ENCODE data around the gene FN1. TPM values are rescaled to one million over a fixed set of nuclear protein-coding genes. Genes with fewer than 3 reads are reported as not detected.

Gene FN1
- total and polyA plus RNA-seq, 2 experiments from 2014 or later: 240 to 241 TPM

DNA sequence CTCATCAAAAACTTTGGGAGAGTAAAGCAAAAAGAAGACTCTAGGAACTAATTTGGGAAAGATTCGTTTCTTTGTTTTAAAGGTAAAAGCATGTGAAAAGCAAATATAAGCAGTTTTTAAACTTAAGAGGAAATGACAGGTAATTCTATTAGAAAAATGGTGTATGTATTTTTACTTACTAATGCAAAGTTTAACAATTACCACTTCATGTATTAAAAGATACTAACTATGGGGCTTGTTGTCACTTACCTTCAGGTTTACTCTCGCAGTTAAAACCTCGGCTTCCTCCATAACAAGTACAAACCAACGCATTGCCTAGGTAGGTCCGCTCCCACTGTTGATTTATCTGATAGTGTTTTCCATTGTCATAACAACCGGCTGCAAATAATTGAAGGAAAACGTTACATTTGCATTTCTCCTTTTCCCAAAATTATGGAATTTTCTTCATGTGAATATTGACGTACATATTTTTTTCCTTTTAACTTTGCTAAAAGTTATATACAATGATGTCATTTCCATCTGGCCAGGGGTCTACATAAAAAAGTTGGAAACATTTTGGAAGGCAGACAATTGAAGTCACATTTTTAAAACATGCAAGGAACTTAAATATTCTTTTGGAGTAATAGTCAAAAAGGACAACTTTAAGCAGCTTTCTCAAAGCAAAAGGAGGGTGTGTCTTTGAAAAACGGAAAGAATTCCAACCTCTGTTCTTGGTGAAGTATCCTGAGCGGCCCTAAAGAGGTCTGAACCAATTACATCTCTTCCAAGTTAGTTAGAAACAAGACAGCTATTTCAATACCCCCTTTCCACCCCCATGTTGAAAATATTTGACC is 1.2 kb downstream of the FN1 start:
- DNase-seq (ENCODE audit: low read depth in 1 of 2, low spot score in 1 of 2): peak in 1 of 2 donors; percentile 59
- H3K36me3 ChIP-seq: peaks cover 6% of the 10 kb centered on the region
- no peak for TF ChIP-seq CTCF (IDR thresholded peaks at IDR 0.05; ENCODE audit: low read depth, low read length)
- H3K27ac ChIP-seq: no peak overlapping the region
- H3K27me3 ChIP-seq: no peaks in the 10 kb centered on the region
- peaks cover 11% of the 10 kb centered on the region for H3K4me1 ChIP-seq (ENCODE audit: low read depth)
- no peaks in the 10 kb centered on the region for H3K9me3 ChIP-seq (ENCODE audit: low read depth)
- H3K4me3 ChIP-seq: peak overlapping the region; percentile 72

- Histone ChIP-seq H3K9me3 (ENCODE audit: low read depth) (no peaks in the 10 kb centered on the region), H3K4me3 (no peak overlapping the region), H3K27ac (no peak overlapping the region), H3K4me1 (ENCODE audit: low read depth) (peaks cover 11% of the 10 kb centered on the region), H3K27me3 (no peaks in the 10 kb centered on the region), H3K36me3 (peaks cover 19% of the 10 kb centered on the region)
- no peak for TF ChIP-seq CTCF (IDR thresholded peaks at IDR 0.05; ENCODE audit: low read depth, low read length)
- peak in 1 of 2 donors; percentile 68 for DNase-seq (ENCODE audit: low read depth in 1 of 2, low spot score in 1 of 2)
These were observed 2.9 kb downstream of the FN1 start for GRCh38 chr2:215432759-215433594.

- H3K27me3 ChIP-seq: no peaks in the 10 kb centered on the region
- no peak overlapping the region for H3K4me3 ChIP-seq
- peak in 1 of 2 donors; percentile 78 for DNase-seq (ENCODE audit: low read depth in 1 of 2, low spot score in 1 of 2)
- peaks cover 4% of the 10 kb centered on the region for H3K4me1 ChIP-seq (ENCODE audit: low read depth)
- H3K27ac ChIP-seq: no peak overlapping the region
- H3K36me3 ChIP-seq: peaks cover 26% of the 10 kb centered on the region
- TF ChIP-seq CTCF (IDR thresholded peaks at IDR 0.05; ENCODE audit: low read depth, low read length): no peak
- H3K9me3 ChIP-seq (ENCODE audit: low read depth): no peaks in the 10 kb centered on the region
These were observed 3.8 kb downstream of the FN1 start for GRCh38 chr2:215431778-215432758.

DNA sequence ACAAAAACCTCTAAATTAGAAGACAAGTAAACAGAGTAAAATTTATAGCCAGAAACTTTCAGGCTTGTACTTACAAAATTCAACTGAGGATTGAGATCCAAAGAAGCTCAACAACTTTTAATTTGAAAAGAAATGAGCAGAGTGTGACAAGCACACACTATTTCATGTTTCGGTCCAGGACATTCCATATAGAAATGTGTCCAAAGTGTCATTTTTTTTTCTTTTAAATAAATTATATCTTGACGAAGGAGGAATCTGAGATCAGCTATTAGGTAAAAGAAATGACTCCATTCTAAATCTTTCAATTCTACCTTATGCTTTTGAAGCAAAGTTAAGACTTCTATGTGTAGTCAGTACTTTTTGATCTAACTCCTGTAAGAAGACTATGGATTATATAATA is 4.6 kb downstream of the FN1 start:
- no peak for TF ChIP-seq CTCF (IDR thresholded peaks at IDR 0.05; ENCODE audit: low read depth, low read length)
- H3K9me3 ChIP-seq (ENCODE audit: low read depth): no peaks in the 10 kb centered on the region
- H3K27ac ChIP-seq: peak overlapping the region; percentile 0
- no peaks in the 10 kb centered on the region for H3K27me3 ChIP-seq
- peaks cover 4% of the 10 kb centered on the region for H3K4me1 ChIP-seq (ENCODE audit: low read depth)
- DNase-seq (ENCODE audit: low read depth in 1 of 2, low spot score in 1 of 2): peak in 1 of 2 donors; percentile 47
- H3K36me3 ChIP-seq: peaks cover 26% of the 10 kb centered on the region
- no peak overlapping the region for H3K4me3 ChIP-seq
